A172 (cell line): ENCODE data around the gene HOXB3. TPM values are rescaled to one million over a fixed set of nuclear protein-coding genes. Genes with fewer than 3 reads are reported as not detected.
A peak's percentile ranks its signal among the peaks of the same experiment; 100 is the strongest.

Source experiments
- DNase-seq: peaks from one replicate; pipeline ENCODE4 v3.0.0-alpha.2; 2015; ENCODE audit warnings: low spot score
- total RNA-seq: library from RNA; depleted of rRNA; stranded (reverse); fragments of >200 nt; shearing (Covaris generic); gene quantifications from 2 replicates; pipeline ENCODE4 v1.2.3, GENCODE V29; 2014; rRNA removed

HOXB3 gene
- 20.1 and 24.1 TPM in 2 replicates for total RNA-seq

GRCh38 chr17:48589831-48590606 lies at the start of gene HOXB3:
TSS of gene HOXB3 (minus strand) at chr17:48590241. CDS start at chr17:48552474, 37,767 bp downstream.
- peak; percentile 94 for DNase-seq

GRCh38 chr17:48639136-48639535 lies 49.1 kb upstream of the HOXB3 start:
- DNase-seq, result no peak

- DNase-seq, result peak; percentile 45
Observed at GRCh38 chr17:48637323-48638260, 47.6 kb upstream of the HOXB3 start.

- DNase-seq, result peak; percentile 39
Observed at GRCh38 chr17:48636177-48637018, 46.4 kb upstream of the HOXB3 start.

GRCh38 chr17:48634493-48635208 lies 44.6 kb upstream of the HOXB3 start:
- no peak for DNase-seq

GRCh38 chr17:48633266-48633677 lies 43.2 kb upstream of the HOXB3 start:
- DNase-seq, result no peak

GRCh38 chr17:48632579-48633265 lies 42.7 kb upstream of the HOXB3 start:
- no peak for DNase-seq

- no peak for DNase-seq
Observed at GRCh38 chr17:48631693-48632578, 41.9 kb upstream of the HOXB3 start.

- no peak for DNase-seq
Observed at GRCh38 chr17:48630925-48631692, 41.1 kb upstream of the HOXB3 start.

GRCh38 chr17:48630009-48630924 lies 40.2 kb upstream of the HOXB3 start:
- DNase-seq, result no peak

- DNase-seq, result no peak
Observed at GRCh38 chr17:48629411-48629759, 39.3 kb upstream of the HOXB3 start.

GRCh38 chr17:48628649-48629410 lies 38.8 kb upstream of the HOXB3 start:
- no peak for DNase-seq

- no peak for DNase-seq
Observed at GRCh38 chr17:48627623-48628521, 37.8 kb upstream of the HOXB3 start.

GRCh38 chr17:48627118-48627597 lies 37.1 kb upstream of the HOXB3 start:
- DNase-seq, result no peak

GRCh38 chr17:48626245-48627117 lies 36.4 kb upstream of the HOXB3 start, which contains the start of gene HOXB9:
TSS of gene HOXB9 (minus strand) at chr17:48626358. CDS start at chr17:48626269, 89 bp downstream.
- peak; percentile 77 for DNase-seq
